Peyer's patch (tissue), 4 donors: ENCODE measurements around the gene OR2C1. TPM values are rescaled to one million over a fixed set of nuclear protein-coding genes. Genes with fewer than 3 reads are reported as not detected.

Experiments
- DNase-seq, 3 donors: peaks; one replicate each; pipeline ENCODE4 v3.0.0-alpha.2; 2017 to 2019
- H3K27ac ChIP-seq, 4 donors: fragments of 200-600 bp; sonication (generic); one replicate each; pipeline ENCODE4 v1.5.1; 2016 to 2019
- H3K27me3 ChIP-seq, 2 donors: fragments of 200-600 bp; sonication (generic); one replicate each; pipeline ENCODE4 v1.5.1; 2019
- H3K36me3 ChIP-seq, 3 donors: fragments of 200-600 bp; sonication (generic); one replicate each; pipeline ENCODE4 v1.5.1; 2016 to 2019
- H3K4me1 ChIP-seq, 4 donors: fragments of 200-600 bp; sonication (generic); one replicate each; pipeline ENCODE4 v1.5.1; 2016 to 2019
- H3K4me3 ChIP-seq, 4 donors: fragments of 200-600 bp; sonication (generic); 1 replicate in 3 of 4; 2 replicates in 1 of 4; pipeline ENCODE4 v1.5.1; 2016 to 2019; ENCODE audit warnings: mild to moderate bottlenecking in 1 of 4
- H3K9me3 ChIP-seq, 4 donors: fragments of 200-600 bp; sonication (generic); one replicate each; pipeline ENCODE4 v1.5.1; 2016 to 2019; ENCODE audit warnings: mild to moderate bottlenecking in 1 of 4
- CTCF ChIP-seq, 6 experiments: fragments of 450-650 bp in 4 of 6; fragments of 200-600 bp in 2 of 6; sonication (generic) in 1 of 6; IDR thresholded peaks; one replicate each; pipeline ENCODE4 v1.5.1; 2017 to 2019; ENCODE audit warnings: antibody characterized with exemption in 6 of 6, mild to moderate bottlenecking in 3 of 6, moderate library complexity in 1 of 6
- POLR2A ChIP-seq, 2 donors: fragments of 450-650 bp; IDR thresholded peaks; one replicate each; pipeline ENCODE4 v1.5.1; 2017; ENCODE audit warnings: antibody characterized with exemption in 2 of 2, mild to moderate bottlenecking in 2 of 2, moderate library complexity in 2 of 2
- total RNA-seq, 4 donors: library from RNA; depleted of rRNA; stranded (reverse); fragments of >200 nt; gene quantifications; one replicate each; pipeline ENCODE4 v1.1.0, GENCODE V29; 2016

Gene OR2C1
- total RNA-seq, 4 donors from 2014 or later: not detected

GRCh38 chr16:3388325-3388724, 32.6 kb downstream of the OR2C1 start:
- TF ChIP-seq CTCF (IDR thresholded peaks at IDR 0.05): no peak
- no peak for TF ChIP-seq POLR2A (IDR thresholded peaks at IDR 0.05)
- H3K36me3 ChIP-seq: peaks cover 6 to 75% (median 7%) of the 10 kb centered on the region in 3 donors
- no peak for DNase-seq
- no peak overlapping the region for H3K27ac ChIP-seq
- peaks cover 0 to 62% (median 19%) of the 10 kb centered on the region in 4 donors for H3K9me3 ChIP-seq
- H3K27me3 ChIP-seq: no peaks in the 10 kb centered on the region
- H3K4me3 ChIP-seq: no peak overlapping the region
- no peaks in the 10 kb centered on the region for H3K4me1 ChIP-seq

DNA sequence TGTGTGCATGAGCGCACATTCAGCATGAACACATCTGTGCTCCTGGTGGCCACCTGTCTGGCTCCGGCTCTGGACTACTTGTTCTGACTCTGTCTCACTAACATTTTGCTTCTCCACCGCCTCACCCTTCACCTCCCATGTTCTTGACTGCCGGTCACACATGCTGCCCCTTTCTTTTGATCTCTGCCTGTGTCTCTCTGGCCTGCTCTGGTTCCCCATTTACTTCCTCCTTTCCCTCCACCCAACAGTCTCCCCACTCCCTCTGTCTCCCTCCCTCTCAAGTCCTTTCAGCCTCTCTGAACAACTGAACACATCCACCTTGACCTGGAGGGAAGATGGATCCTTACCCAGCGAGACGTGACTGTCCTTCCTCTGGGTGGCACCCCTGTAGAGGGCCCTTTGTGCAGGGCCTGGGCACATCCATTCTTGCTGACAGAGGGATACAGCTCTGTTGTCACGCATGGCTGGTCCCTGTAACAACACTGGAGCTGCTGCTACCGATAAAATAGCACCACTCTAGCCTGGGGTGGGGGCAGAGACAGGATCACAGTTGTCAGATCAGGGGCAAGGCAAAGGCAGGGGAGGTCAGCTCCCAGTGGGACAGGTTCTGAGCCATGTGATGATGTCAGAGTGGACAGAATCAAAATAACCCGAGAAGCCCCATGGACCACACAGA, 34.1 kb downstream of the OR2C1 start:
- Histone ChIP-seq H3K9me3 (peaks cover 0 to 53% (median 8%) of the 10 kb centered on the region in 4 donors), H3K36me3 (peaks cover 0 to 75% (median 0%) of the 10 kb centered on the region in 3 donors), H3K4me3 (no peak overlapping the region), H3K27me3 (no peaks in the 10 kb centered on the region), H3K4me1 (no peaks in the 10 kb centered on the region), H3K27ac (no peak overlapping the region)
- DNase-seq: no peak
- TF ChIP-seq CTCF (IDR thresholded peaks at IDR 0.05): no peak
- TF ChIP-seq POLR2A (IDR thresholded peaks at IDR 0.05): no peak

DNA sequence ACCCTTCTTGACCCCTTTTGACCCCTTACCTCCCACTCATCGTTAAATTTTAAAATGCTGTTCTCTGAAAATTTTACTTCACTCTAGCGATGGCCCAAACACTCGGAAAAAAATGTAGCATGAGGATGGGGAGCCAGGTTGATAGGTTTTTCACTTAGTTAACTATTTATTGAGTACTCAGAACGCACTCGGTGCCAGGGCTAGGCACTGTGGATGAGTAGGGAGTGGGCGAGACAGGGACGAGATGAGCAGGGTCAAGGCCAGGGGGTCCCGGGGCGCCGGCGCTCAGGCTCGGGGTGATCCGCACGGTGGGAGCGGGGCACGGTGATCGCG, 44.7 kb downstream of the OR2C1 start:
- H3K27me3 ChIP-seq: no peaks in the 10 kb centered on the region
- H3K36me3 ChIP-seq: peaks cover 0 to 56% (median under 1%) of the 10 kb centered on the region in 3 donors
- H3K27ac ChIP-seq: peak overlapping the region; percentile 75 to 89 (median 84)
- H3K4me1 ChIP-seq: peaks cover 0 to 17% (median 2%) of the 10 kb centered on the region in 4 donors
- peak overlapping the region; percentile 62 to 85 (median 82) for H3K4me3 ChIP-seq
- no peak for DNase-seq
- peaks cover 0 to 6% (median 1%) of the 10 kb centered on the region in 4 donors for H3K9me3 ChIP-seq
- TF ChIP-seq POLR2A (IDR thresholded peaks at IDR 0.05): no peak
- no peak for TF ChIP-seq CTCF (IDR thresholded peaks at IDR 0.05)

DNA sequence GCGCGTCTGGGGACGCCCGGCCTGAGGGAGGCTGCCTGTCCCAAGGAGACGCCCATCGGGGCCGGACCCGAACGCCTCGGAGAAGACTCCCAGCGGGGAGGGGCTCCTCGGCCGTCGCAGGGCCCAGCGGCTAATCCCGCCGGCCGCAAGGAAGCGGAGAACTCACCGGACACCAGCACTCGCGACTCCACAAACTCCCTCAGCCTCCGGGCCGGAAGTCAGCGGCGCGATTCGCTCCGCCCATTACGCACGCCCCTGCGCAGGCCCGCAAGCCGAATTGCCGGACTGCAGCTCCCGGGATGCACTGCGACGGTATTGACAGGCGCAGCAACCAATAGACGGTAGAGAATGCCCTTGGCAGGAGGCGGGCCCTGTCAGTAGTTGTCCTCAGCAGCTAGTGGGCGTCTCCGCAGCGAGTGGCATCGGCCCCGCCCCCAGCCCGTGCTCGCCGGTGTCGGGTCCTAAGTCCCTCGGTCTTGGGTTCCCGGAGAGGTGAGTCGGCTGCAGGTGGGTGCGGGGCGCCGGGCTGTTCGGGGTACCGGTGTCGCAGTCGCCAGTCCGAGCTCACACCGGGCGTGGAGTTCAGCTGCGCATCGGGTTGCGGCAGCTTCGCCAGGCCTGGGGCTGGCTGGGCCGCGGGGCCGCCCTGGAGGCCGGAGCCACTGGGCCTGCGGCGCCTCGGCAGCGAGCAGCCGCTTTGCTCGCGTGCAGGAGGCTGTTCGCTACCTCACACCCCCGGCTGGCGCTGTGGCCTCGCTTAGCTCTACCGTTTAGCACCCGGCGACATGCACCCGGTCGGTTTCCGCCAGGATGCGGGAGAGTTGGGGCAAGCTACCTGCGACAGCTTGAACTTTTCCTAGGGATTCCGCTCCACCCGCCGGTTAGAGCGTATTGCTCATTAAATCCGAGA, 45.3 kb downstream of the OR2C1 start, which contains the start of the genes ZNF174 and ZSCAN32:
Gene ZNF174, plus strand, starts transcription at position 437 of the 910 bp plus-strand sequence. CDS start 790 bp downstream, outside the sequence.
Gene ZSCAN32, minus strand, starts transcription at position 226 of the 910 bp plus-strand sequence. CDS start 3,447 bp downstream, outside the sequence.
- Histone ChIP-seq H3K4me1 (peaks cover 0 to 17% (median 2%) of the 10 kb centered on the region in 4 donors), H3K27me3 (no peaks in the 10 kb centered on the region), H3K9me3 (peaks cover 0 to 12% (median 5%) of the 10 kb centered on the region in 4 donors), H3K4me3 (peak within 1 kb of the TSS; percentile 62 to 85 (median 82)), H3K27ac (peak within 1 kb of the TSS; percentile 75 to 89 (median 84)), H3K36me3 (peaks cover 0 to 56% (median 4%) of the 10 kb centered on the region in 3 donors)
- peak; percentile 98 to 100 (median 98) for DNase-seq
- TF ChIP-seq CTCF (IDR thresholded peaks at IDR 0.05) (peak in 1 of 6 experiments; percentile 2), POLR2A (IDR thresholded peaks at IDR 0.05) (peak; percentile 50 to 74)

- Histone ChIP-seq H3K4me1 (peaks cover 0 to 17% (median 2%) of the 10 kb centered on the region in 4 donors), H3K36me3 (peaks cover 0 to 56% (median 4%) of the 10 kb centered on the region in 3 donors), H3K9me3 (peaks cover 0 to 20% (median 6%) of the 10 kb centered on the region in 4 donors), H3K4me3 (peak overlapping the region; percentile 62 to 85 (median 82)), H3K27ac (peak overlapping the region; percentile 75 to 89 (median 84)), H3K27me3 (no peaks in the 10 kb centered on the region)
- DNase-seq: no peak
- no peak for TF ChIP-seq CTCF (IDR thresholded peaks at IDR 0.05)
- no peak for TF ChIP-seq POLR2A (IDR thresholded peaks at IDR 0.05)
These were observed 46.2 kb downstream of the OR2C1 start for GRCh38 chr16:3401719-3402397.
